Caco-2 (cell line): ENCODE measurements around the gene RNGTT. TPM values are rescaled to one million over a fixed set of nuclear protein-coding genes. Genes with fewer than 3 reads are reported as not detected.

Experiments used
- BruUV-seq: library from RNA; stranded (reverse); fragments of 400-500 nt; replicated peaks from 2 replicates; lab custom pipeline; 2021; lab: Mats Ljungman, UMichigan
- CTCF ChIA-PET: fragments of 300-600 bp; sonication (Branson Sonifier 250); formaldehyde crosslinking; loops from one replicate; lab custom pipeline; 2022; ENCODE audit warnings: antibody characterized with exemption; lab: Charles Lee
- POLR2A ChIA-PET: fragments of 300-600 bp; sonication (Branson Sonifier 250); formaldehyde crosslinking; loops from one replicate; lab custom pipeline; 2022; ENCODE audit warnings: antibody characterized with exemption; lab: Charles Lee
- DNase-seq, 2 experiments: peaks; one replicate each; pipeline versions ENCODE4 v3.0.0 to v3.0.0-alpha.2; 2020 to 2022
- H3K27me3 ChIP-seq: replicated peaks from 2 replicates; pipeline ENCODE4 v1.6.0; 2011; ENCODE audit warnings: low read length; ENCODE audit not compliant: control insufficient read depth, insufficient read depth
- H3K36me3 ChIP-seq: 2 replicates; pipeline ENCODE4 v1.5.1; 2011; ENCODE audit warnings: low read length; ENCODE audit not compliant: control insufficient read depth, insufficient read depth
- H3K4me1 ChIP-seq: fragments of 250-450 bp; sonication (Bioruptor Pico); 2 replicates; pipeline ENCODE4 v1.5.1; 2020; ENCODE audit warnings: mild to moderate bottlenecking
- H3K4me3 ChIP-seq: 2 replicates; pipeline ENCODE4 v1.5.1; 2011; ENCODE audit warnings: low read depth, mild to moderate bottlenecking, control low read depth, low read length
- H3K9me3 ChIP-seq: fragments of 250-450 bp; sonication (Bioruptor Pico); 2 replicates; pipeline ENCODE4 v1.5.1; 2020; ENCODE audit warnings: mild to moderate bottlenecking, moderate library complexity
- H3K27ac Mint-ChIP-seq: one replicate; pipeline ENCODE4 v1.8.0; 2022; ENCODE audit warnings: mixed read lengths; ENCODE audit not compliant: unreplicated experiment
- H3K27me3 Mint-ChIP-seq: one replicate; pipeline ENCODE4 v1.8.0; 2022; ENCODE audit warnings: mixed read lengths; ENCODE audit not compliant: insufficient read depth, unreplicated experiment
- H3K36me3 Mint-ChIP-seq: one replicate; pipeline ENCODE4 v1.8.0; 2022; ENCODE audit warnings: mild to moderate bottlenecking, mixed read lengths; ENCODE audit not compliant: insufficient read depth, unreplicated experiment
- H3K4me1 Mint-ChIP-seq: one replicate; pipeline ENCODE4 v1.8.0; 2022; ENCODE audit warnings: low read depth, mixed read lengths; ENCODE audit not compliant: unreplicated experiment
- H3K4me3 Mint-ChIP-seq: one replicate; pipeline ENCODE4 v1.8.0; 2022; ENCODE audit warnings: mild to moderate bottlenecking, moderate library complexity, mixed read lengths; ENCODE audit not compliant: unreplicated experiment
- H3K9me3 Mint-ChIP-seq: one replicate; pipeline ENCODE4 v1.8.0; 2022; ENCODE audit warnings: mixed read lengths; ENCODE audit not compliant: unreplicated experiment
- intact Hi-C: fragments of 100-400 bp; cut with micrococcal nuclease; formaldehyde crosslinking; loops from one replicate; pipeline ENCODE4 v1.10.0; 2022; ENCODE audit not compliant: unreplicated experiment
- total RNA-seq: library from RNA; stranded (reverse); gene quantifications from 2 replicates; pipeline ENCODE4 v1.2.3, GENCODE V29; 2022
- TF ChIP-seq, protein P1 (sequence below), 2 experiments: fragments of 200-600 bp in 1 of 2; IDR thresholded peaks; 1 replicate in 1 of 2; 2 replicates in 1 of 2; pipeline versions ENCODE4 v1.5.1 to v1.8.0; 2011 to 2022; ENCODE audit warnings: antibody characterized with exemption in 1 of 2, control low read depth in 1 of 2, inconsistent platforms in 1 of 2, low read depth in 1 of 2, low read length in 1 of 2, mild to moderate bottlenecking in 1 of 2, moderate library complexity in 1 of 2; ENCODE audit not compliant: insufficient read depth in 1 of 2, severe bottlenecking in 1 of 2, unreplicated experiment in 1 of 2

RNGTT gene
- total RNA-seq, 1 experiment from 2014 or later, result 17.7 TPM

DNA sequence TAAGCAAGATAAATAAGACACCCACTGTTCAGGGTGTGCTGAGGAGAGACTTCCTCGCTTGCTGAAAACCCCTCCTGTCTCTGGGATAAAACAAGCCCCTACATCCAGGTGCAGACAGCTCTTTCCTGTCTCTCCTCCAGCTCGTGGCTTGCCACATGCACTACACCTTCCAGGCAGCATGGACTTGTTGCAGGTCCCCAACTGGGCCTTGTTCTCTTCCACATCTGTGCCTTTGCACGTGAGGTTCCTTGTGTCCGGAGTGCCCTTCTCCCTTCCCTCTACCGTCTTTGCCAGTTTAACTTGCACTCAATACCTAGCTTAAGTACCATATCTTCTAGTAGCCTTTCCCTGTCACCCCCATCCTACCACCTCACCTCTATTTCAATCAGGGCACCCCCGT lies 397.6 kb downstream of the RNGTT start:
- Mint-ChIP-seq H3K36me3 (no peaks in the 10 kb centered on the region), H3K27ac (no peak overlapping the region), H3K4me3 (no peak overlapping the region), H3K4me1 (peaks cover 8% of the 10 kb centered on the region), H3K9me3 (peaks cover 12% of the 10 kb centered on the region), H3K27me3 (peaks cover 11% of the 10 kb centered on the region)
- intact Hi-C loops, result no loop called here
- TF ChIP-seq, protein P1, sequence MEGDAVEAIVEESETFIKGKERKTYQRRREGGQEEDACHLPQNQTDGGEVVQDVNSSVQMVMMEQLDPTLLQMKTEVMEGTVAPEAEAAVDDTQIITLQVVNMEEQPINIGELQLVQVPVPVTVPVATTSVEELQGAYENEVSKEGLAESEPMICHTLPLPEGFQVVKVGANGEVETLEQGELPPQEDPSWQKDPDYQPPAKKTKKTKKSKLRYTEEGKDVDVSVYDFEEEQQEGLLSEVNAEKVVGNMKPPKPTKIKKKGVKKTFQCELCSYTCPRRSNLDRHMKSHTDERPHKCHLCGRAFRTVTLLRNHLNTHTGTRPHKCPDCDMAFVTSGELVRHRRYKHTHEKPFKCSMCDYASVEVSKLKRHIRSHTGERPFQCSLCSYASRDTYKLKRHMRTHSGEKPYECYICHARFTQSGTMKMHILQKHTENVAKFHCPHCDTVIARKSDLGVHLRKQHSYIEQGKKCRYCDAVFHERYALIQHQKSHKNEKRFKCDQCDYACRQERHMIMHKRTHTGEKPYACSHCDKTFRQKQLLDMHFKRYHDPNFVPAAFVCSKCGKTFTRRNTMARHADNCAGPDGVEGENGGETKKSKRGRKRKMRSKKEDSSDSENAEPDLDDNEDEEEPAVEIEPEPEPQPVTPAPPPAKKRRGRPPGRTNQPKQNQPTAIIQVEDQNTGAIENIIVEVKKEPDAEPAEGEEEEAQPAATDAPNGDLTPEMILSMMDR (IDR thresholded peaks at IDR 0.05; ENCODE audit: insufficient read depth in 1 of 2, low read depth in 1 of 2, low read length in 1 of 2, severe bottlenecking in 1 of 2, unreplicated experiment in 1 of 2), result no peak
- no peak for DNase-seq
- Histone ChIP-seq H3K27me3 (no peaks in the 10 kb centered on the region), H3K4me1 (no peaks in the 10 kb centered on the region), H3K9me3 (peaks cover 9% of the 10 kb centered on the region; the same call in 1 of the 2 replicates), H3K36me3 (no peaks in the 10 kb centered on the region), H3K4me3 (no peak overlapping the region)
- CTCF ChIA-PET, result no interaction called here
- POLR2A ChIA-PET, result no interaction called here
- BruUV-seq, result no TSS peak

GRCh38 chr6:88565409-88565811 lies 398.0 kb downstream of the RNGTT start:
- no peak for DNase-seq
- POLR2A ChIA-PET, result no interaction called here

GRCh38 chr6:88563277-88563625 lies 400.2 kb downstream of the RNGTT start:
- Mint-ChIP-seq H3K27ac (no peak overlapping the region), H3K27me3 (peaks cover 11% of the 10 kb centered on the region), H3K4me1 (peaks cover 8% of the 10 kb centered on the region)

More at GRCh38 chr6:88565409-88565811, 398.0 kb downstream of the RNGTT start:
- Mint-ChIP-seq H3K27me3 (peaks cover 11% of the 10 kb centered on the region), H3K4me3 (no peak overlapping the region), H3K36me3 (no peaks in the 10 kb centered on the region), H3K9me3 (peaks cover 12% of the 10 kb centered on the region), H3K4me1 (peaks cover 8% of the 10 kb centered on the region), H3K27ac (no peak overlapping the region)
- peaks cover 9% of the 10 kb centered on the region; the same call in 1 of the 2 replicates for H3K9me3 ChIP-seq
- H3K27me3 ChIP-seq, result no peaks in the 10 kb centered on the region
- H3K4me3 ChIP-seq, result no peak overlapping the region
- no TSS peak for BruUV-seq
- CTCF ChIA-PET, result no interaction called here
- intact Hi-C loops, result no loop called here
- no peaks in the 10 kb centered on the region for H3K4me1 ChIP-seq
- TF ChIP-seq, protein P1 (IDR thresholded peaks at IDR 0.05; ENCODE audit: insufficient read depth in 1 of 2, low read depth in 1 of 2, low read length in 1 of 2, severe bottlenecking in 1 of 2, unreplicated experiment in 1 of 2), result no peak
- H3K36me3 ChIP-seq, result no peaks in the 10 kb centered on the region

More at GRCh38 chr6:88563277-88563625, 400.2 kb downstream of the RNGTT start:
- intact Hi-C loops, result no loop called here
- H3K4me3 ChIP-seq, result no peak overlapping the region
- ChIA-PET POLR2A (no interaction called here), CTCF (no interaction called here)
- H3K4me1 ChIP-seq, result no peaks in the 10 kb centered on the region
- DNase-seq, result no peak
- H3K36me3 ChIP-seq, result no peaks in the 10 kb centered on the region
- H3K4me3 Mint-ChIP-seq, result no peak overlapping the region
- H3K9me3 ChIP-seq, result no peaks in the 10 kb centered on the region
- no peaks in the 10 kb centered on the region for H3K27me3 ChIP-seq
- no TSS peak for BruUV-seq
- H3K9me3 Mint-ChIP-seq, result peaks cover 12% of the 10 kb centered on the region
- TF ChIP-seq, protein P1 (IDR thresholded peaks at IDR 0.05; ENCODE audit: insufficient read depth in 1 of 2, low read depth in 1 of 2, low read length in 1 of 2, severe bottlenecking in 1 of 2, unreplicated experiment in 1 of 2), result no peak
- H3K36me3 Mint-ChIP-seq, result no peaks in the 10 kb centered on the region
